Liver (tissue), 9 donors: ENCODE results near the gene PDE4D. TPM values are rescaled to one million over a fixed set of nuclear protein-coding genes. Genes with fewer than 3 reads are reported as not detected.

Experiments used
- DNase-seq: peaks from one replicate; pipeline ENCODE4 v3.0.0-alpha.2; 2017; ENCODE audit warnings: low spot score
- H3K27ac ChIP-seq, 2 donors: one replicate each; pipeline ENCODE4 v1.7.0; 2013; ENCODE audit warnings: inconsistent platforms in 2 of 2, low read length in 2 of 2, control low read depth in 1 of 2, low read depth in 1 of 2, mild to moderate bottlenecking in 1 of 2
- H3K27me3 ChIP-seq, 4 donors: one replicate each; pipeline versions ENCODE4 v1.6.1 to v1.7.0; 2013; ENCODE audit warnings: low read length in 3 of 4, inconsistent platforms in 1 of 4, mild to moderate bottlenecking in 1 of 4, moderate library complexity in 1 of 4; ENCODE audit not compliant: control insufficient read depth in 4 of 4, insufficient read depth in 4 of 4
- H3K36me3 ChIP-seq, 4 donors: one replicate each; pipeline versions ENCODE4 v1.6.1 to v1.7.0; 2013; ENCODE audit warnings: low read length in 3 of 4, mild to moderate bottlenecking in 3 of 4, low read depth in 1 of 4, moderate library complexity in 1 of 4; ENCODE audit not compliant: control insufficient read depth in 4 of 4, insufficient read depth in 3 of 4
- H3K4me1 ChIP-seq, 4 donors: one replicate each; pipeline versions ENCODE4 v1.6.1 to v1.7.0; 2013; ENCODE audit warnings: low read length in 3 of 4, mild to moderate bottlenecking in 3 of 4, moderate library complexity in 1 of 4; ENCODE audit not compliant: control insufficient read depth in 4 of 4, insufficient read depth in 4 of 4
- H3K4me3 ChIP-seq, 3 donors: one replicate each; pipeline versions ENCODE4 v1.6.1 to v1.7.0; 2013; ENCODE audit warnings: low read length in 3 of 3, control low read depth in 1 of 3, low read depth in 1 of 3, mild to moderate bottlenecking in 1 of 3
- H3K9ac ChIP-seq, 2 donors: one replicate each; pipeline ENCODE4 v1.7.0; 2013; ENCODE audit warnings: low read length in 2 of 2, mild to moderate bottlenecking in 2 of 2, moderate library complexity in 2 of 2, control low read depth in 1 of 2, low read depth in 1 of 2
- H3K9me3 ChIP-seq, 4 donors: one replicate each; pipeline versions ENCODE4 v1.6.1 to v1.7.0; 2013; ENCODE audit warnings: low read length in 3 of 4; ENCODE audit not compliant: control insufficient read depth in 4 of 4
- CTCF ChIP-seq: fragments of 150-350 bp; IDR thresholded peaks from 2 replicates; pipeline ENCODE4 v1.5.1; 2017; ENCODE audit warnings: improper control_type of control experiment, low read depth, low read length; ENCODE audit not compliant: missing input control
- FOXA1 ChIP-seq: IDR thresholded peaks from 2 replicates; pipeline ENCODE4 v1.6.1; 2016; ENCODE audit warnings: antibody characterized with exemption
- GABPA ChIP-seq, 2 donors: IDR thresholded peaks in 1 of 2; conservative IDR thresholded peaks in 1 of 2; 2 replicates each; pipeline ENCODE4 v1.6.1; 2016; ENCODE audit warnings: antibody characterized with exemption in 2 of 2, mild to moderate bottlenecking in 1 of 2, moderate library complexity in 1 of 2
- HNF4G ChIP-seq: IDR thresholded peaks from 2 replicates; pipeline ENCODE4 v1.6.1; 2016; ENCODE audit warnings: antibody characterized with exemption
- MAX ChIP-seq: IDR thresholded peaks from 2 replicates; pipeline ENCODE4 v1.6.1; 2016; ENCODE audit warnings: antibody characterized with exemption
- RAD21 ChIP-seq, 2 donors: IDR thresholded peaks; 2 replicates each; pipeline ENCODE4 v1.6.1; 2016; ENCODE audit warnings: antibody characterized with exemption in 2 of 2, mild to moderate bottlenecking in 2 of 2
- RXRA ChIP-seq, 2 donors: IDR thresholded peaks; 2 replicates each; pipeline ENCODE4 v1.6.1; 2017 to 2018; ENCODE audit warnings: antibody characterized with exemption in 2 of 2, mild to moderate bottlenecking in 1 of 2
- SP1 ChIP-seq: IDR thresholded peaks from 2 replicates; pipeline ENCODE4 v1.6.1; 2018; ENCODE audit warnings: antibody characterized with exemption, mild to moderate bottlenecking
- TAF1 ChIP-seq: conservative IDR thresholded peaks from 2 replicates; pipeline ENCODE4 v1.6.1; 2016; ENCODE audit warnings: antibody characterized with exemption, mild to moderate bottlenecking
- ZBTB33 ChIP-seq: IDR thresholded peaks from 2 replicates; pipeline ENCODE4 v1.6.1; 2016; ENCODE audit warnings: antibody characterized with exemption
- WGBS: extraction: QIAGEN DNeasy Blood & Tissue Kit; methylation state at CpG from one replicate; pipeline ENCODE4 v1.1.7; 2013; 5-methylcytosine and 5-hydroxymethylcytosine counted together
- polyA plus RNA-seq, 2 donors: library from polyadenylated mRNA; stranded (reverse) in 1 of 2; unstranded in 1 of 2; fragments of 200-250 nt in 1 of 2; fragments of >200 nt in 1 of 2; fragmentation: Nextera tagmentation in 1 of 2; extraction: Ambion mirVana in 1 of 2; gene quantifications; one replicate each; pipeline versions ENCODE4 v1.2.1 to v1.2.3, GENCODE V29; 2013 to 2015
- total RNA-seq, 2 donors: library from RNA; depleted of rRNA; stranded (reverse); fragments of >200 nt; gene quantifications; one replicate each; pipeline ENCODE4 v1.2.3, GENCODE V29; 2014
- TF ChIP-seq, protein P1 (sequence below): IDR thresholded peaks from 2 replicates; pipeline ENCODE4 v1.6.1; 2016; ENCODE audit warnings: antibody characterized with exemption
- TF ChIP-seq, protein P2 (sequence below): IDR thresholded peaks from 2 replicates; pipeline ENCODE4 v1.6.1; 2016; ENCODE audit warnings: antibody characterized with exemption, mild to moderate bottlenecking
- donor health status: healthy.
- donor health status: healthy.
- donor health status: healthy.
- donor health status: healthy.
- donor health status: healthy.

PDE4D gene
- total and polyA plus RNA-seq, 4 donors, result 0.67 to 11.9 (median 6.5) TPM

GRCh38 chr5:59620535-59621212, 272.9 kb downstream of the PDE4D start:
- no peaks in the 10 kb centered on the region for H3K27me3 ChIP-seq
- H3K9ac ChIP-seq, result no peak overlapping the region
- no peaks in the 10 kb centered on the region for H3K36me3 ChIP-seq
- DNase-seq, result no peak
- no peak for TF ChIP-seq GABPA (IDR thresholded peaks at IDR 0.05 in 1 of 2, conservative IDR thresholded peaks at IDR 0.05 in 1 of 2)
- TF ChIP-seq RAD21 (IDR thresholded peaks at IDR 0.05), result no peak
- TF ChIP-seq RXRA (IDR thresholded peaks at IDR 0.05), result no peak
- no peak for TF ChIP-seq FOXA1
- TF ChIP-seq MAX, result no peak
- no peak for TF ChIP-seq HNF4G
- no peak for TF ChIP-seq ZBTB33
- no peak for TF ChIP-seq CTCF
- no peak for TF ChIP-seq SP1
- TF ChIP-seq, protein P1, sequence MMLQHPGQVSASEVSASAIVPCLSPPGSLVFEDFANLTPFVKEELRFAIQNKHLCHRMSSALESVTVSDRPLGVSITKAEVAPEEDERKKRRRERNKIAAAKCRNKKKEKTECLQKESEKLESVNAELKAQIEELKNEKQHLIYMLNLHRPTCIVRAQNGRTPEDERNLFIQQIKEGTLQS, result no peak
- TF ChIP-seq, protein P2, sequence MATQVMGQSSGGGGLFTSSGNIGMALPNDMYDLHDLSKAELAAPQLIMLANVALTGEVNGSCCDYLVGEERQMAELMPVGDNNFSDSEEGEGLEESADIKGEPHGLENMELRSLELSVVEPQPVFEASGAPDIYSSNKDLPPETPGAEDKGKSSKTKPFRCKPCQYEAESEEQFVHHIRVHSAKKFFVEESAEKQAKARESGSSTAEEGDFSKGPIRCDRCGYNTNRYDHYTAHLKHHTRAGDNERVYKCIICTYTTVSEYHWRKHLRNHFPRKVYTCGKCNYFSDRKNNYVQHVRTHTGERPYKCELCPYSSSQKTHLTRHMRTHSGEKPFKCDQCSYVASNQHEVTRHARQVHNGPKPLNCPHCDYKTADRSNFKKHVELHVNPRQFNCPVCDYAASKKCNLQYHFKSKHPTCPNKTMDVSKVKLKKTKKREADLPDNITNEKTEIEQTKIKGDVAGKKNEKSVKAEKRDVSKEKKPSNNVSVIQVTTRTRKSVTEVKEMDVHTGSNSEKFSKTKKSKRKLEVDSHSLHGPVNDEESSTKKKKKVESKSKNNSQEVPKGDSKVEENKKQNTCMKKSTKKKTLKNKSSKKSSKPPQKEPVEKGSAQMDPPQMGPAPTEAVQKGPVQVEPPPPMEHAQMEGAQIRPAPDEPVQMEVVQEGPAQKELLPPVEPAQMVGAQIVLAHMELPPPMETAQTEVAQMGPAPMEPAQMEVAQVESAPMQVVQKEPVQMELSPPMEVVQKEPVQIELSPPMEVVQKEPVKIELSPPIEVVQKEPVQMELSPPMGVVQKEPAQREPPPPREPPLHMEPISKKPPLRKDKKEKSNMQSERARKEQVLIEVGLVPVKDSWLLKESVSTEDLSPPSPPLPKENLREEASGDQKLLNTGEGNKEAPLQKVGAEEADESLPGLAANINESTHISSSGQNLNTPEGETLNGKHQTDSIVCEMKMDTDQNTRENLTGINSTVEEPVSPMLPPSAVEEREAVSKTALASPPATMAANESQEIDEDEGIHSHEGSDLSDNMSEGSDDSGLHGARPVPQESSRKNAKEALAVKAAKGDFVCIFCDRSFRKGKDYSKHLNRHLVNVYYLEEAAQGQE, result no peak
- no peak for TF ChIP-seq TAF1
- H3K4me1 ChIP-seq, result no peaks in the 10 kb centered on the region
- H3K27ac ChIP-seq, result no peak overlapping the region
- H3K9me3 ChIP-seq, result no peaks in the 10 kb centered on the region
- H3K4me3 ChIP-seq, result no peak overlapping the region

- H3K9me3 ChIP-seq, result no peaks in the 10 kb centered on the region
- TF ChIP-seq RAD21 (IDR thresholded peaks at IDR 0.05), result no peak
- H3K27me3 ChIP-seq, result no peaks in the 10 kb centered on the region
- no peaks in the 10 kb centered on the region for H3K4me1 ChIP-seq
- no peak overlapping the region for H3K27ac ChIP-seq
- no peak overlapping the region for H3K9ac ChIP-seq
- DNase-seq, result no peak
- no peak overlapping the region for H3K4me3 ChIP-seq
- H3K36me3 ChIP-seq, result no peaks in the 10 kb centered on the region
- WGBS, result 96% methylated on average over 3 of the region's 3 CpGs
These were observed 274.9 kb downstream of the PDE4D start for GRCh38 chr5:59618644-59619043.
